Dendritic cell treated with granulocyte-macrophage colony-stimulating factor and Interleukin-4, amounts not matched to agents 40 ng/mL and 50 ng/mL, for 4 days (primary cell): ENCODE data around the gene UBE2C.

Source experiments
- H3K27ac Mint-ChIP-seq: one replicate; pipeline ENCODE4 v1.8.0; 2022; ENCODE audit warnings: mild to moderate bottlenecking, mixed read lengths
- H3K27me3 Mint-ChIP-seq: one replicate; pipeline ENCODE4 v1.8.0; 2022; ENCODE audit warnings: mild to moderate bottlenecking, mixed read lengths
- H3K36me3 Mint-ChIP-seq: one replicate; pipeline ENCODE4 v1.8.0; 2022; ENCODE audit warnings: low read depth, mixed read lengths
- H3K4me1 Mint-ChIP-seq: one replicate; pipeline ENCODE4 v1.8.0; 2022; ENCODE audit warnings: low read depth, mixed read lengths
- H3K4me3 Mint-ChIP-seq: one replicate; pipeline ENCODE4 v1.8.0; 2022; ENCODE audit warnings: mild to moderate bottlenecking, moderate library complexity, mixed read lengths
- H3K9me3 Mint-ChIP-seq: one replicate; pipeline ENCODE4 v1.8.0; 2022; ENCODE audit warnings: mixed read lengths
- intact Hi-C: fragments of 100-400 bp; cut with micrococcal nuclease; formaldehyde crosslinking; loops from one replicate; pipeline ENCODE4 v1.15.0; 2022

The UBE2C gene

DNA sequence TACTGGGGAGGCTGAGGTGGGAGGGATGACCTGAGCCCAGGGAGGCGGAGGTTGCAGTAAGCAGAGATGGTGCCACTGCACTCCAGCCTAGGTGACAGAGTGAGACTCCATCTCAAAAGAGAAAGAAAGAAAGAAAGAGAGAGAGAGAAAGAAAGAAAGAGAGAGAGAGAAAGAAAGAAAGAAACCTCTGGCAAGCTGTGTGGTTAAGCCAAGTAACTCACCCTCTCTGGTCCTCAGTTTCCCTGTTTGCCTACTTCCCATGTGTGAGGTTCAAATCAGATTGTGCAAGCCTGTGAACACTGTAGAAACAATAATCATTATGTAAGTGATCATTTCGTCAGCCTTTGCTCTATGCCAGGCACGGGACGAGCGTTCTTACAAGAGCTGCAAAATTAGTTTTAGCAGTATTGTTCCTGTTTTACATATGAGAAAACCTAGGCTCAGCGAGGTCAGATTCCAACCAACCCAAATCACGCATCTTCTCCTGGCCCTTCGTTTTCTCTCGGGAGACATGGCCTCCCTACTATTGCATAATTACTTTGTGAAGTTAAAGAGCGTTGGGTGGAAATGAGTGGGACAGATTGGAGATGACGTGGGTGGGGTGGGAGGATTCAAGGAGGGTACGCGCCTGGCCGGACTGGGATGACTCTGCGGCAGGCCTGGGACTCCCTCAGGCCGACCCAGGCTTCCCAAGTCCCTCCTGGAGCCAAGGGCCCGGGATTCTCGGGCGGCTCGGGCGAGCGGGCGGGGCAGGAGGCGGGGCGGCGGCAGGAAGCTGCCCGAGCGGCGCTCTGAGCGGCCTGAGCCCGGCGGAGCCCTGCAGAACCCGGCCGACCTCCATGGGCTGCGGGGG is 20.8 kb downstream of the UBE2C start, which contains the start of gene SNX21:
TSS of gene SNX21 (plus strand) at position 770 of the 853 bp plus-strand sequence. CDS start 121 bp downstream, outside the sequence.
- Mint-ChIP-seq H3K36me3 (no peaks in the 10 kb centered on the region), H3K9me3 (no peaks in the 10 kb centered on the region), H3K4me1 (peaks cover 47% of the 10 kb centered on the region), H3K4me3 (peak within 1 kb of the TSS; percentile 77), H3K27ac (peak within 1 kb of the TSS; percentile 84), H3K27me3 (peaks cover 3% of the 10 kb centered on the region)
- intact Hi-C loops = no loop called here

DNA sequence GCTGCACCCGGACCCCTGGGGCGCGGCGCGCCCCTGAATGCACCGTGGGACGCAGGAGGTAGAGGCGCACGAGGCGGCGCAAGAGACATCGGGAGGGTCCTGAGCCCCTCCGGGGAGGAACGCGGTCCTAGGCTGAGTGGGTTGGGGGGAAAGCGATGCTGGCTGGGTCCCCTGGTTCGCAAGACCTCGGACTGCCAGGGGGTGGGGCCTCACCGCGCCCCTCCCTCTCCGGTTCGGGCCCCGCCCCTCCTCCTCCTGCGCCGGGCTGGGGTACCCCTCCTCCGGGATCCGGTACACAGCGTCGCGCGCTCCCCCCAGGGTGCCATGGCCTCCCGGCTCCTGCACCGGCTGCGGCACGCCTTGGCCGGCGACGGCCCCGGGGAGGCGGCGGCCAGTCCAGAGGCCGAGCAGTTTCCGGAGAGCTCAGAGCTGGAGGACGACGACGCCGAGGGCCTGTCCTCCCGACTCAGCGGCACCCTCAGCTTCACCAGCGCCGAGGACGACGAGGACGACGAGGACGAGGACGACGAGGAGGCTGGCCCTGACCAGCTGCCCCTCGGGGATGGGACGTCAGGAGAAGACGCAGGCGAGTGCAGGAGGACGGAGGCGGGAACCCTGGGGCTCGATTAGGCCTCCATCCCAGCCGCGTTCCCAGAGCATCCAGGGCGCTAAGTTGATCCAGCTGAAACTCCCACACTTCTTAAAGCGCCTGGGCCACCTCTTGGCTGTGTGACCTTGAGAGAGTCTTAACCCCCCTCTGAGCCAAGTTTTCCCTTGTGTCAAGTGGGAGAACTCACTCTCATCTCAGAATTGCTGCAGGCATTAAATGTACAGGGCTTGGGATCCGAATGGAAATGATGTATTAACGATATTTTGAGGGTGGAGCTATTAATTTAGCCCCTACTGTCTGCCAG is 21.7 kb downstream of the UBE2C start:
- intact Hi-C loops = no loop called here
- Mint-ChIP-seq H3K4me1 (peaks cover 47% of the 10 kb centered on the region), H3K9me3 (no peaks in the 10 kb centered on the region), H3K27me3 (peaks cover 1% of the 10 kb centered on the region), H3K4me3 (peak overlapping the region; percentile 77), H3K36me3 (peaks cover 6% of the 10 kb centered on the region), H3K27ac (peak overlapping the region; percentile 84)

DNA sequence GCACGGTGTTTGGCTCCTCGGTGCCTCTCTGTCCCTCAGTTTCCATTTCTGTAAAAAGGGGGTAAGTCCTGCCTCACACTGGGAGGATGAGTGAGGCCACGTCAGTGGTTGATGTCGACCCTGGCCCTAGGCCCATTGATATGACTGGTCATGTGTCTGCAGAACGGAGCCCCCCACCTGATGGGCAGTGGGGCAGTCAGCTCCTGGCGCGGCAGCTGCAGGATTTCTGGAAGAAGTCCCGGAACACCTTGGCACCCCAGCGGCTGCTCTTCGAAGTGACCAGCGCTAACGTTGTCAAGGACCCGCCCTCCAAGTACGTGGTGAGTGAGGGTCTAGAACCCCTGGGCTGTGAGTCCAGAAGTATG is 22.3 kb downstream of the UBE2C start:
- no peaks in the 10 kb centered on the region for H3K9me3 Mint-ChIP-seq
- H3K27me3 Mint-ChIP-seq = peaks cover 1% of the 10 kb centered on the region
- peaks cover 6% of the 10 kb centered on the region for H3K36me3 Mint-ChIP-seq
- peaks cover 47% of the 10 kb centered on the region for H3K4me1 Mint-ChIP-seq
- intact Hi-C loops = no loop called here
- peak overlapping the region; percentile 77 for H3K4me3 Mint-ChIP-seq
- no peak overlapping the region for H3K27ac Mint-ChIP-seq

DNA sequence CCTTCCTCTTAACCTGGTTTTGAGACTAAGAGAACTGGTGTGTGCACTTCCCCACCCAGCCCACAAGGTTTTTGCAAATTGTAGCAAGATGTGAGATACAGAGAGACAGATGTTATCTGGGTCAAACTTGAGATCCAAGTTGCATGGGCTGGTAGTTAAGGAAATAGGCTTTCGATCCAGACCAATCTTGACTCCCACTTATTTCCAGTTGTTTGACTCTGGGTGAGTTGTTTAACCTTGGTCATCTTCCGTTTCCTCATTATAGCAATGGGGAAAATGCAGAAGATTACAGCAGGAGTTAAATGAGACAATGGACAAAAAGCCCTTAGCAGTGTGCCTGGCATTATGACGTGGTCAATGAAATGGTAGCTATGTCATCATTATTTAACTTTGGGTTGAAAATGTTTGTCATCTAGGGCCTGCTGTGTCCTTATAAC is 22.9 kb downstream of the UBE2C start:
- H3K27ac Mint-ChIP-seq = peak overlapping the region; percentile 17
- no peak overlapping the region for H3K4me3 Mint-ChIP-seq
- intact Hi-C loops = no loop called here
- peaks cover 1% of the 10 kb centered on the region for H3K27me3 Mint-ChIP-seq
- H3K4me1 Mint-ChIP-seq = peaks cover 44% of the 10 kb centered on the region
- H3K9me3 Mint-ChIP-seq = no peaks in the 10 kb centered on the region
- H3K36me3 Mint-ChIP-seq = peaks cover 11% of the 10 kb centered on the region

DNA sequence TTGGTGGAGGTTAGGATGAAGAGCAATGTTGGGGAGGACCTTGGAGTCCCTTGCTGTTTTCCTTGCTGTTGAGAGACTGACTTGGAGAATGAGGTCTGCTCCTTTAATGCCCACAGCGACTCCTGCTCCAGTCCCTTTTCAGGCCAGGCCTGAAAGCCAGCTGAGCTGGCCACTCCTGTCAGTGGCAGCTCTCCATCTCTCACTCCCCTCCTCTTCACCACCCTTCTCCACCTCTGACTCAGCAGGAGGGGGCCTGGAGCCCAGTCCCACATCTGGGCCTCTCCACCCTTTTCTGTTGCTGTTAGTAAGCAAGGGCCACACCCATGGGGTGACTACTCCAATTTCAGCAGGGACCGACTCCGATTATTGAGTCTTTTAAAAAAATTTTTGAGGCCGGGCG is 23.4 kb downstream of the UBE2C start:
- peaks cover 16% of the 10 kb centered on the region for H3K36me3 Mint-ChIP-seq
- H3K27ac Mint-ChIP-seq = peak overlapping the region; percentile 17
- peaks cover 1% of the 10 kb centered on the region for H3K27me3 Mint-ChIP-seq
- peaks cover 41% of the 10 kb centered on the region for H3K4me1 Mint-ChIP-seq
- no peaks in the 10 kb centered on the region for H3K9me3 Mint-ChIP-seq
- no peak overlapping the region for H3K4me3 Mint-ChIP-seq
- intact Hi-C loops = no loop called here

DNA sequence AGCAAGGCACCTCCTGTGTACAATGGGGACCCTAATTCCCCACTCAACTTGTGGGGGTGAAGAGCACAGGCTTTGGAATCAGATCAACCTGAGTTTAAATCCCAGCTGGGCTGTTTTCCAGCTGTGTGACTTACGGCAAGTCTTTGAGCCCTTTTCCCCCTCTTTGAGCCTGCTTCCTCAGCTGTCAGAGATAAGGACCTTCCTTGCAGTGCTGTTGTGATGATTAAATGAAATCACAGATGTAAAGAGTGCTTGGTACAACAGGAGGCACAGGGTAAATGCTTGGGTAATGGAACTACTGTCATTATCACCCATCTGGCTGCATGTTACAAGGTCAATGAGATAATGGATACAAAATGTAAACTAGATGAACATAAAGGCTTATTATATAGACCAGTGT is 24.4 kb downstream of the UBE2C start:
- intact Hi-C loops = no loop called here
- Mint-ChIP-seq H3K9me3 (no peaks in the 10 kb centered on the region), H3K4me3 (no peak overlapping the region), H3K27me3 (peaks cover 1% of the 10 kb centered on the region), H3K36me3 (peaks cover 26% of the 10 kb centered on the region), H3K27ac (no peak overlapping the region), H3K4me1 (peaks cover 46% of the 10 kb centered on the region)

DNA sequence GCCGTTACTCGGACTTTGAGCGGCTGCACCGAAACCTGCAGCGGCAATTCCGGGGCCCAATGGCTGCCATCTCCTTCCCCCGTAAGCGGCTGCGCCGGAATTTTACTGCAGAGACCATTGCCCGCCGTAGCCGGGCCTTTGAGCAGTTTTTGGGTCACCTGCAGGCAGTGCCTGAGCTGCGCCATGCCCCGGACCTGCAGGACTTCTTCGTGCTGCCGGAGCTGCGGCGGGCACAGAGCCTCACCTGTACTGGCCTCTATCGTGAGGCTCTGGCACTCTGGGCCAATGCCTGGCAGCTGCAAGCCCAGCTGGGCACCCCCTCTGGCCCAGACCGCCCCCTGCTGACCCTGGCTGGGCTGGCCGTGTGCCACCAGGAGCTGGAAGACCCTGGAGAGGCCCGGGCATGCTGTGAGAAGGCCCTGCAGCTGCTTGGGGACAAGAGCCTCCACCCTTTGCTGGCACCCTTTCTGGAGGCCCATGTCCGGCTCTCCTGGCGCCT is 28.3 kb downstream of the UBE2C start:
- no peak overlapping the region for H3K4me3 Mint-ChIP-seq
- intact Hi-C loops = no loop called here
- no peaks in the 10 kb centered on the region for H3K9me3 Mint-ChIP-seq
- H3K27ac Mint-ChIP-seq = peak overlapping the region; percentile 40
- H3K27me3 Mint-ChIP-seq = no peaks in the 10 kb centered on the region
- H3K36me3 Mint-ChIP-seq = peaks cover 59% of the 10 kb centered on the region
- peaks cover 39% of the 10 kb centered on the region for H3K4me1 Mint-ChIP-seq

DNA sequence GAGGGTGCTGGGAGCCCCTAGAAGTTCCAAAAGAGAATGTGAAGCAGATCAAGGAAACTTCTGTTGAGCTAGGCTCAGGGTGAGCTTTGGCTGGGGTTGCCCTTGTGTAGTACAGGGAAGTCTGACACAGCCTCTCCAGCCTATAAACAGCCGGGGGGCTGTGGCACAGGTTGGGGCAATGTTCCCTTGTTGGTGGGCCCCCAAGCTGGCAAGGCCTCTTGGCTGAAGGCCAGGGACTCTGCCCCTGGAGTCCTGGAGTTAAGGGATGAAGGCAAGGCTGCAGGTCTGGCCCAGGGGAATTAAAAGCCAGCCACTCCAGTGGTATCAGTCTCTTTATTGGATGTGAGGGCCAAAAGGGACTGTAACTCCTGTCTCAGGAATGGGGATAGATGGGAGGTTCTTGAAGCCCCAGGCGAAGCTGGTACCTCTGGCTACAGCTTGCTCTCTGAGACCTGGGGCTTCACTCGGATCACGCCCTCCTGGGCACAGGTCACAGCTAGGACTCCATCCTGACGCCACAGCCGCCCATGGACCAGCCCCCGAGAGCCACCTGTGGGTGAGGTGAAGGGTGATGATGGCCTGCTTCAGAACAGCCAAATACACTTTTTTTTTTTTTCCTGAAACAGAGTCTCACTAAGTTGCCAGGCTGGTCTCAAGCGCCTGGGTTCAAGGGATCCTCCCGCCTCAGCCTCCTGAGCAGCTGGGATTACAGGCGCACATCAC is 29.1 kb downstream of the UBE2C start:
- peaks cover 32% of the 10 kb centered on the region for H3K4me1 Mint-ChIP-seq
- H3K27me3 Mint-ChIP-seq = no peaks in the 10 kb centered on the region
- no peak overlapping the region for H3K4me3 Mint-ChIP-seq
- intact Hi-C loops = no loop called here
- peaks cover 67% of the 10 kb centered on the region for H3K36me3 Mint-ChIP-seq
- no peaks in the 10 kb centered on the region for H3K9me3 Mint-ChIP-seq
- H3K27ac Mint-ChIP-seq = peak overlapping the region; percentile 40

DNA sequence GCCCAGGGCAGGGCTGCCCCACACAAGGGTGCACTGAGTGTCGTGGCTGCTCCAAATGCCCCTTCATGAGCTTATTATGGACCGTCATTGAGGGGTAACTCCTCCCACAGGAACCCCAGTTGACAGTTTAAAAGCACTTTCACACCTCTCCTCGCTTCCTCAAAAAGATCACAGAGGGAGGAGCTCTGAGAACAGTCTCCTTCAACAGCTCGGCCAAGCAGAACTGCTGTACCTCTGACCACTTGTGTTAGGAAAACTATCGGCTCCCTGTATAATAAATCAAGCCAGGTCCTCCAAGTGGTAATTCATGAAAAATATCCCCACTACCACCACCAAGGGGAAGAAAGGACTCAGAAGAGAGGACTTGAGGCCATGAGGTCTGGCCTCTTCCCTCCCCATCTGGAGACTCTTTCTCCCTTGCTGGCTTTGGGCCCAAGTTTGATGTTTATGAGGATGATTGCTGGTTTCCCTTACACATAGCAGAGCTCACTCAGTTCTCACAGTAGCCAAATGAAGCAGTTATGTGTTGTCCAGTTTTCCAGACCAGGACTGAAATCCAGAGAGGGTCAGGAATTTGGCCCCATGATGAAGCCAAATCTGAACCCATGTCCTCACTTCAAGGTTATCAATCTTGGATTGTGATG is 29.8 kb downstream of the UBE2C start:
- intact Hi-C loops = no loop called here
- no peak overlapping the region for H3K4me3 Mint-ChIP-seq
- H3K27ac Mint-ChIP-seq = no peak overlapping the region

DNA sequence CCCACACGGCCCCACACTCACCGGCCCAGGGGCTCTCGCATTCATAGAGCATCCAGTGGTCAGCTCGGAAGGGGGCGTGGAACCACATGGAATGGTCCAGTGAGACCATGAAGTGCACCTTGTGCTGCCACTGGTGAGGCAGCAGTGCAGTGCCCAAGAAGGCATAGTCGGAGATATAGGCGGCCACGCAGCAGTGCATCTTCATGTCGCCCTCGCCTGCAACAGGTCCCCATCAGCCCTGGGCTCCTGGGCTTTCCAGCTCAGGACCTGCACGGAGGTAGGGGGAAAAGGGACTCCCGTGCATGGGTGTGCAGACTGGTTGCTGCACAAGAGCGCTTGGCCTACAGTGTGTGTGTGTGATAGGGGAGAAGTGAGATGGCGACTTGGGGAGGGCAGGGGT is 31.1 kb downstream of the UBE2C start:
- intact Hi-C loops = no loop called here
- peaks cover 28% of the 10 kb centered on the region for H3K4me1 Mint-ChIP-seq

More for the DNA sequence above, 29.8 kb downstream of the UBE2C start:
- Mint-ChIP-seq H3K27me3 (no peaks in the 10 kb centered on the region), H3K36me3 (peaks cover 74% of the 10 kb centered on the region), H3K9me3 (no peaks in the 10 kb centered on the region), H3K4me1 (peaks cover 28% of the 10 kb centered on the region)

DNA sequence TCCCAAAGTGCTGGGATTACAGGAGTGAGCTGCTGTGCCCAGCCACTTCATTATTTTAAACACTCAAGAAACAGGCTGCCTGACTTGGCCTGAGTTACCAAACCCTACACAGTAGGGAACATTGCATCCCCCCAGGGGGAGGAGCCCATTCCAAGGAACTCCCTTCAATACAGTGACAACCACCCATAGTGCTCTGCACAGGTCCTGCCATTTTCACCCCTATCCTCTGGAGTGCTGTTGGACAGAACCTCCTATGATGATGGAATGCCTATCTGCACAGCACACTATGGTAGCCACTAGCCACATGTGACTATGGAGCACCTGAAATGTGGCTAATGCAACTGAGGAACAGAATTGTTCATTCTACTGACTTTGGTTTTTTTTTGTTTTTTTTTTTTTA is 33.0 kb downstream of the UBE2C start:
- H3K4me3 Mint-ChIP-seq = no peak overlapping the region
- H3K4me1 Mint-ChIP-seq = peaks cover 28% of the 10 kb centered on the region
- H3K36me3 Mint-ChIP-seq = peaks cover 93% of the 10 kb centered on the region
- intact Hi-C loops = no loop called here
- H3K9me3 Mint-ChIP-seq = no peaks in the 10 kb centered on the region
- H3K27ac Mint-ChIP-seq = no peak overlapping the region
- H3K27me3 Mint-ChIP-seq = no peaks in the 10 kb centered on the region

More for the DNA sequence above, 31.1 kb downstream of the UBE2C start:
- H3K27ac Mint-ChIP-seq = no peak overlapping the region
- H3K4me3 Mint-ChIP-seq = no peak overlapping the region
- H3K36me3 Mint-ChIP-seq = peaks cover 85% of the 10 kb centered on the region
- H3K27me3 Mint-ChIP-seq = no peaks in the 10 kb centered on the region
- no peaks in the 10 kb centered on the region for H3K9me3 Mint-ChIP-seq

DNA sequence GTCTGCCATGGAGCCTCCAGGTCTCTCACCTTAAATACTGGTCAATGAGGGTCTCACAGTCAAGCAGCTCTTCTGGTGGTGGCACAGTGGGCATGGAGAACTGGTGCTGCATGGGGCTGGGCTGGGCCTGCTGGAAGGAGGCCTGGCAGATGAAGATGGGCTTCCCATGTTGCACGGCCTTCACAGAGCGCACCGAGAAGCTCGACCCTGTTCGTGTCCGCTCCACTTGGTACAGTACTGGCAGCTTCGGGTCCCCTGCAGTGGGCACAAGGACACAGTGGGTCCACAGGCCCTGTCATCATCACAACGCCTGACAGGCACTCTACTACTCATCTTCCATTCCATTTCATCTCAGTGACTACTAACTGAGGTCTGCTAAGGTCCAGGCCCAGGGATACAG is 36.0 kb downstream of the UBE2C start:
- Mint-ChIP-seq H3K4me3 (no peak overlapping the region), H3K9me3 (no peaks in the 10 kb centered on the region), H3K36me3 (peaks cover 99% of the 10 kb centered on the region), H3K4me1 (peaks cover 2% of the 10 kb centered on the region), H3K27ac (no peak overlapping the region), H3K27me3 (no peaks in the 10 kb centered on the region)
- intact Hi-C loops = no loop called here

DNA sequence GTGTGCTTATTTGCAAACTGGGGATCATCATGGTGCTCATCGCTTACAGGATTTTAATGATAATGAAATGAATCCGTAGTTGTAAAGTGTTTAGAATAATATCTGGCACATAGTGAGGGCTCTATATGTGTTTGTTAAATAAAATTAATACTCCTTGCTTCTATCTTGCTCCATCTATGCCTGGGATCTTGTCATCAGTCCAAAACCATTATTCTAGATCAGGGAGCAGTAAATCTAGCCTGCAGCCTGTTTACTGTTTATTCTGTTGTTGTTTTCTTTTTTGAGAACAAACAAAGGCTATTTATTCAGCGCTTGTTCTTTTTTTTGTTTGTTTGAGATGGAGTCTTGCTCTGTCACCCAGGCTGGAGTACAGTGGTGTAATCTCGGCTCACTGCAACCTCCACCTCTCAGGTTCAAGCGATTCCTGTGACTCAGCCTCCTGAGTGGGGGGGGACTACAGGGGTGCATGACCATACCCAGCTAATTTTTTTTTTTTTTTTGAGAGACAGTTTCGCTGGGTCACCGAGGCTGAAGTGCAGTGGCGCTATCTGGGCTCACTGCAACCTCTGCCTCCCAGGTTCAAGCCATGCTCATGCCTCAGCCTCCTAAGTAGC is 36.6 kb downstream of the UBE2C start:
- Mint-ChIP-seq H3K36me3 (peaks cover 99% of the 10 kb centered on the region), H3K27me3 (no peaks in the 10 kb centered on the region)

More for the DNA sequence above, 36.6 kb downstream of the UBE2C start:
- intact Hi-C loops = no loop called here
- Mint-ChIP-seq H3K4me1 (no peaks in the 10 kb centered on the region), H3K4me3 (no peak overlapping the region), H3K27ac (no peak overlapping the region), H3K9me3 (no peaks in the 10 kb centered on the region)
